Measurements from ENCODE around the gene MLLT10.

The MLLT10 gene

GRCh38 chr10:21501731-21502347 lies 32.2 kb upstream of the MLLT10 start:
- no peak for DNase-seq

GRCh38 chr10:21502348-21502740 lies 31.7 kb upstream of the MLLT10 start:
- no peak for DNase-seq

- DNase-seq: no peak
These were observed 30.5 kb upstream of the MLLT10 start for GRCh38 chr10:21503542-21503941.

- no peak for DNase-seq
These were observed 28.2 kb upstream of the MLLT10 start for GRCh38 chr10:21505711-21506278.

DNA sequence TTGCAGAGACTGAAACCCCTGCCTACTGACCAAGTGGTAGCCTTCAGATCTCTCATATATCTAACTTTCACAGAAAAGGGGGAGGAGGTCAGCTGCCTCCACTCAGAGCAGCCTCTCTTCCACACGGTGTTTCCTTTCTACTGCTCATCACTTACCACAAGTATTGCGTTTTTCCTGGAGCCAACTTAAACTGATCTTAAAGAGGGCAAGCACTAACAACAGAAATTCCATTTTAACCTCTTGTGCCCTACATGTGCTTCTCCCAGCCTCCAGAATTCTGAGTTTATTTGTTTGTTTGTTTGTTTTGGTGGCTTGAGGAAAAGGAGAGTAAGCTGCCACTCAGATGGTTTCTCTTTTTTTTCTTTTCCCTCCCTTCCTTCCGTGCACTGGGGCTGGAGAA lies 27.7 kb upstream of the MLLT10 start:
- no peak for DNase-seq

- DNase-seq: no peak
These were observed 26.9 kb upstream of the MLLT10 start for GRCh38 chr10:21507150-21507549.

DNA sequence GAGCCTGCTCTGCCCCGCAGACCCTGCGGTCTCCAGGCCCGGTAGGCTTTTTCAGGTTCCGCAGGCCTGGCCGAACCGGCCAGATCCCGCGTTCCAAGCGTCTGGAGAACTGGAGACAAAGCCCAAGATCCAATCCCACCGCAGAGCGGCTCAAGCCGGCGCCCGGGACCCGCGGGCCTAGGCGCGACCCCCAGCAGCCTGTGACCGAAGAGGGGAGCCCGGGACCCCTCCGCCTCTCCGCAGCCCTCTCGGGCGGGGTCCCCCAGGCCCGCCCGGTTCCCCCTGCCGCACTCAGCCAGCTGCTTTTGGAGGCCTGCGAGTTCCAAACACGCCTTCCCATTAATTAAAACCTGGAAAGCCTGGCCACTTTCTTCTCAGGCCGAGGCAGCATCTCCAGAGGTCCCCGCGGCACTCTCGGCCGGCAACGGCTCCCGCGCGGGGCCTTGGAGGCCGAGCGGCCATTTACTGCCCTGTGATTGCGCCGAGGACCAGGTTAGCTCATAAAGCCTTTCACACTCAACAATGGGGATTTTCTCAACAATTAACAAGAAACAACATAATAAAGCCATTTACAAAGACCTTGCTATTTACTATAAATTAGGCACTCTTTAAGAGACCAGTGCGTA lies 25.2 kb upstream of the MLLT10 start:
- DNase-seq: no peak

DNA sequence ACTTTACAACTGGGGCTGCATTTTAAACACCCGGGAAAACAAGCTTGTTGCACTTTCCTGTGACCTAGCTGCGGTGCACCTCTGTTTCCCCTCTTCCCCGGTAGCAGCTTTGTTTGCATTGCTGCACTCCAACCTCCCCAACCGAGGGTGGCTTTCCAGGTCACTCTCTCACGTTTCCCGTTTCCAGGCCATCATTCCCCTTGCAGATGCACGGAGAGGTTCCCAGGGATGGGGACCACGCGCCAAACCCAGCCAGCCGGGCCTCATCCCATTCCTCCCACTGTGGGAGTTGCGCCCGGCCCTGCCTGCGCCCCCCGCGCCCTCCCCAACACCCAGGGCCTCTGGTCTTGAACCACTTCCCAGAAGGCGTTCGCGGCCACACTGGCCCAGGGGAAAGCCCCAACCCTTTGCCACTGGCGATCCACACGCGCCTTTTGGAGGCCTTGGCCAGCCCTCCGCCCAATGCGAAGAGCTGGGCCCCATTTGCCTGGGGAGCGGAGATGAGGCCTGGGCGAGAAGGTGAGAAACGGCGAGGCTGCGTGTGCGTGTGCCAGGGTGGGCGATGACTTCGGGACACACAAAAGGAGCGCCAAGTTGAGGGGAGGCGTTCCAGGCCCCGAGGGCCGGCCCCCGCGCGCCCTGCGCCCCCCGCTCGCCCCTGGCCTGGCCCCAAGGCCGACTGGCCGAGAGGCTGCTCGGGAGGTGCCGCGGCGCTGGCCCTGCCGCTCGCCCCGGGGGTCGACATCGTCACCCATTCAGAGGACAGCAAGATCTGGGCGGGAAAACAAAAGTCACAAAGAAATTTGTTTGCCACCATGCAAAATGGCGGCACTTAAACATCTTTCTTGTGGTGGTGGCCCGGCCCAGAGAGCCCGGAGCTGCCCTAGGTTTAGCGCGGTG lies 24.4 kb upstream of the MLLT10 start:
- no peak for DNase-seq

- no peak for DNase-seq
These were observed 23.6 kb upstream of the MLLT10 start for GRCh38 chr10:21510241-21511094.

DNA sequence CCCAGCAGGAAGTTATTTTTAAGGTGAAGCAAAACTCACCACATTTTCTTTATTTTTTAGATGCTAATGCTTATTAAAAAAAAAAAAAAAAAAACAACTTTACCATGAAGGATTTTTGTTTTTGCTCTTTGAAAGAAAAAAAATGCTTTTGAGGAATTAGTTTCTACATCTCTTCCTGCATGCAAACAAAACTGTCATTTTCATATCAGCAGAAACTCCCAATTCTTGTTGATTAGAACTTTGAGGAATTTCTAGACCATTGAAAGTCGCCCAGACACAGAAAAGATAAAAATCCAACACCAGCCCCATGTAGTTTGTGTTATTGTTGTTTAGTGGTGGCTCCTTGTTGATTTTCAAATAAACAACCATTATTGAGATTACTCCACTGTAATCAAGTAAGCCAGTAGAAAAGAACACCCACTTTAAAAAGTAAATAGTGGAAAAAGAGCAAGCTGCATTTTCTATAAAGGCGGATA lies 22.9 kb upstream of the MLLT10 start:
- DNase-seq: no peak

DNA sequence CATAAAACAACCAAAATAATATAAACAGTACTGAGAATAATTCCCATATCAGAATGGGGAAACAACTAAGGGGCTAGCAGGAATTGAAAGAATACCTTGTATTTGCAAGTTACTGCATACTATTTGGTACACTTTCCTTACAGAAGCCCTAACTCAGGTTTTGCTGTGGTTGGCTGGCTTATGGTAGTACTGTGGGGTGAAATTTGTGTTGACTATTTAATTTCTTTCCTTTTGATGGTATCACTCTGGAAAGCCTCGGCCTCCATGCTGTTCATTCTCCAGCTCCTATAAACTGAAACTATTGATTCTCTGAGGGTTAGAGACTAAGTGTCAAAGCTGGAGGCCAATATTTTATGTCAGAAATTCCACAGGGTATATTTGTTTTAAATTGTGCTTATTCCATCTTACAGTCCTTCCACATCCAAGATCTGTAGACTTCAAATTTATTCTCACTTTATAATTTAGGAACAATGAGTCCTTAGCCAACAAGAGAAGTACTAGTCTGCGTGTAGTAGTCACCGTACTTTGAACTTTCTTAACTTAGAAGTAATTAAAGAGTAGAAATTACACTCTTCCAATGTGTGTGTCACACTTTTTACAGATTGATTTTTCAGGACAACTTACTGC lies 22.0 kb upstream of the MLLT10 start:
- DNase-seq: no peak

DNA sequence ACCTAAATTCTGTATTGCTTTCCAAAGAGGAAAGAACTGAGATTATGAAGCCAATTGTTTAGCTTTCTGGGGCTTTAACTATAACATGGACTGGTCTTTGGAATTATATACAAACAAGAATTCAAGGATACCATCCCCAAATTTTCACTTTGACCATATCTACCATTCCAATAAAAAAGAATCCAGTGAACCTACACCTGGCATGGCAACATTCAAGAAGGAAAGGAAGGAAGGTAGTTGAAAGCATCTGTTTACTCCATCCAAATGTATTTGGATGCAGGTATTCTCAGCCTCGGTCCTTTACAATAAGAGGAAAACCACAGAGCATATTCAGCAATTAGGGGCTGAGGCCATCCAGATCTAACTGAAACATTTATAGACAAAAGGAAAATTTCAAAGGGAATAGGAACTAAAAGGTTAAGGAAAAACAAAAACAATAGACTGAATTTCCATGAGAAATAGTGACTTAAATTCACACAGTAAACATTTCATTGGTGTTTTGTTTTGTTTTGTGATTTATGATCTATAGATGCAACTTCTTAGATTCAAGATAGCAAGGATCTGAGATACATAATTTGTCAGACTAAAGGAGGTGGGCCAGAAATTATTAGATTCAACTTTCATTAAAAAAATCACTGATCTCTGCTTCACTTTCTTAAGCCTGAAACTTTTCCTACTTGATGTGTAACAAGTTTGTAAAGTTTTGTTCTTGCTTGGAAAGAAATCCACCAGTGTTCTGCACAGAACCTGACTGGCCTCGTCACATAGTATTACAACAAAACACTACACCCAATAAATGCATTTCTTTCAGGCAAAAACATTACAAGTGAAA lies 21.2 kb upstream of the MLLT10 start:
- DNase-seq: no peak

GRCh38 chr10:21513405-21513788 lies 20.6 kb upstream of the MLLT10 start:
- no peak for DNase-seq

GRCh38 chr10:21514129-21514817 lies 19.8 kb upstream of the MLLT10 start:
- no peak for DNase-seq

GRCh38 chr10:21514818-21515351 lies 19.1 kb upstream of the MLLT10 start:
- no peak for DNase-seq

GRCh38 chr10:21515361-21516241 lies 18.4 kb upstream of the MLLT10 start:
- no peak for DNase-seq

DNA sequence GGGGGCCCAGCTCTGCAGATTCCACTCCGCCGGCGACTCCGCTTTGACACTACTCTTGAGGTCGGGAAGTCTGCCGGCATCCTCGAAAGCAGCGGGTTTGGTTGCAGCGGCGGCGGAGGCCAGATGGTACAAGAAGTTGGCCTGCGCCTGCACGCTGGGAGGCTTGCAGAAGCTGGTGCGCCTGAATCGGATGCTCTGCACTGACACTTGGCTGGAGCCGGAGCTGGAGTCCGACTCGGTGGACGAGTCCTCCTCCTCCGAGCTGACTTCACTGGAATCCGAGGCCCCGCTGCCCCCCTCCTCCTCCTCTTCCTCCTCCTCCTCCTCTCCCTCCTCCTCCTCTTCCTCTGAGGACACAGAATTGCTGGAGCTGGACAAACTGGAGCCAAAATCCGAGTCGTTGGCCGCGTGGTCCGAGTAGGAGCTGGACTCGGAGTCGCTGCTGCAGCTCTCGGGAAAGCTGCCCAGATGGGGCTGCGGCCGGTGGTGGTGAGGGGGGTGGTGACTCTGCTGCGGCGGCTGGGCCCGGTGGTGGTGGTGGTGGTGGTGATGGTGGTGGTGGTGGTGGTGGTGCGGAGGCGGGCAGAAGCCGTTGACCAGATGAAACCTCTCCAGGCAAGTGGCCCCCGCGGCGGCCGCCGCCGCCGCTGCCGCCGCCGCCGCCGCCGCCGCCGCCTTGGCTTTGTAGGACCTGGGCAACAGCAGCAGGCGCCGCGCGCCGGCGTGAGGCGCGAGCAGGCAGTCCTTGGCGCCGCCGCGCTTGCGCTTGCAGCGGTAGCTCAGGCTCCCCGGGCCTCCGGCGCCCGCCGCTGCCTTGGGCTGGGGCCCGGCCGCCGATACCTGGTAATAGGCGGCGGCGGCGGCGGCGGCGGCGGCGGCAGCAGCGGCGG lies 17.5 kb upstream of the MLLT10 start:
- no peak for DNase-seq

Measured in amniotic stem cell (primary cell).